ENCODE data around the gene RAB37.

RAB37 gene

DNA sequence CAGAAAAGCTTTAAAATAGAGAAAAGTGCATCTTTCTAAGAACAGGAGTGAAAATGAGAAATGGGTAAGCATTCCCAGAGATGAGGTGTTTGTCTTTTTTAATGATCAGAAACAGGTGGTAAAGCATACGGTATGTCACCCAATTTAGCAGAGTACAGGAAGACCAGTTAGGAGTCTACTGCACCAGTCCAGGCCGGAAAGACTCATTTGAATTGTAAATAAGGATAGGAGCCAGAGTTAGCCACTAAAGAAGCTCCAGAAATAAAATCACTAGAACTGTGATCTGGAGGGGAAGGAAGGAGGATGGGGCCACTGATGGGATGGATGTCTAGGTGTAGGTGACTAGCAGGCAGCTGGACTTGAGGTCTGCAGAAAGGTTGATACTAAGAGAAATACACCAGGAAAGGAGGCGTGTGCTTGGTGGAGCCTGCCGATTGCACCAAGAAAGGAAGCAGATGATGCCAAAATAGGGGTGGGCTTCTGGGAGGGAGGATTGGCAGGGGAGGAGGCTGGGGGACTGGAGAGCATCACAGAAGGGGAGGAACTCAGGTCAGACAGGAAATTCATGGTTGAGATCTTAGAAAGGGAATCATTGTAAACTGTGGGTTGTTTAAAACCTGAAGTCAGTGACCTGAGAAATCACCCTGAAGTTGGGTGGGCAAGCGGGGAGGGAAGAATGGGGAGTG, 47.2 kb downstream of the RAB37 start:
- H3K27ac ChIP-seq: no peak overlapping the region
- no peak for DNase-seq (ENCODE audit: low spot score)
- TF ChIP-seq, protein P1, sequence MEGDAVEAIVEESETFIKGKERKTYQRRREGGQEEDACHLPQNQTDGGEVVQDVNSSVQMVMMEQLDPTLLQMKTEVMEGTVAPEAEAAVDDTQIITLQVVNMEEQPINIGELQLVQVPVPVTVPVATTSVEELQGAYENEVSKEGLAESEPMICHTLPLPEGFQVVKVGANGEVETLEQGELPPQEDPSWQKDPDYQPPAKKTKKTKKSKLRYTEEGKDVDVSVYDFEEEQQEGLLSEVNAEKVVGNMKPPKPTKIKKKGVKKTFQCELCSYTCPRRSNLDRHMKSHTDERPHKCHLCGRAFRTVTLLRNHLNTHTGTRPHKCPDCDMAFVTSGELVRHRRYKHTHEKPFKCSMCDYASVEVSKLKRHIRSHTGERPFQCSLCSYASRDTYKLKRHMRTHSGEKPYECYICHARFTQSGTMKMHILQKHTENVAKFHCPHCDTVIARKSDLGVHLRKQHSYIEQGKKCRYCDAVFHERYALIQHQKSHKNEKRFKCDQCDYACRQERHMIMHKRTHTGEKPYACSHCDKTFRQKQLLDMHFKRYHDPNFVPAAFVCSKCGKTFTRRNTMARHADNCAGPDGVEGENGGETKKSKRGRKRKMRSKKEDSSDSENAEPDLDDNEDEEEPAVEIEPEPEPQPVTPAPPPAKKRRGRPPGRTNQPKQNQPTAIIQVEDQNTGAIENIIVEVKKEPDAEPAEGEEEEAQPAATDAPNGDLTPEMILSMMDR (IDR thresholded peaks at IDR 0.05): no peak
- no peak overlapping the region for H3K4me3 ChIP-seq

- DNase-seq (ENCODE audit: low spot score): no peak
- H3K4me3 ChIP-seq: no peak overlapping the region
- TF ChIP-seq, protein P1 (IDR thresholded peaks at IDR 0.05): no peak
- H3K27ac ChIP-seq: no peak overlapping the region
Observed at GRCh38 chr17:74785096-74785980, 48.3 kb downstream of the RAB37 start.

DNA sequence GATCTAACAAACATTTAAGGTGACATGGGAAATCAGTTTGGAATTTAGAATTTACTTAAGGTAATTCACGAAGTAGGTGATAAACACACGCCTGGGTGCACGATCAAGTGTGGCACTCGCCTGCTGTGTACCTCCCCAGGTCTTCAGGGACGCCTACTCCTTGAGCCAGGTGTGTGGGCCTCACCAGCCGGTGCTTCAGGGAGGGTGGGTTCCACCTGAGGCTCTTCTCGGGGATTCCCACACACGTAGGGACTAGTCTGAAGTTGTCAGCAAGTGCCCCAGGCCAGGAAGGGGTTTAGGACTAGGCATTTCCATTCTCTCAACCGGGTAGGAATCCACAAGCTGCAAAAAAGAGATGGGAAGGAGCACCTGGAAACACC, 48.9 kb downstream of the RAB37 start:
- Histone ChIP-seq H3K27ac (no peak overlapping the region), H3K4me3 (no peak overlapping the region)
- TF ChIP-seq, protein P1 (IDR thresholded peaks at IDR 0.05): no peak
- DNase-seq (ENCODE audit: low spot score): no peak

DNA sequence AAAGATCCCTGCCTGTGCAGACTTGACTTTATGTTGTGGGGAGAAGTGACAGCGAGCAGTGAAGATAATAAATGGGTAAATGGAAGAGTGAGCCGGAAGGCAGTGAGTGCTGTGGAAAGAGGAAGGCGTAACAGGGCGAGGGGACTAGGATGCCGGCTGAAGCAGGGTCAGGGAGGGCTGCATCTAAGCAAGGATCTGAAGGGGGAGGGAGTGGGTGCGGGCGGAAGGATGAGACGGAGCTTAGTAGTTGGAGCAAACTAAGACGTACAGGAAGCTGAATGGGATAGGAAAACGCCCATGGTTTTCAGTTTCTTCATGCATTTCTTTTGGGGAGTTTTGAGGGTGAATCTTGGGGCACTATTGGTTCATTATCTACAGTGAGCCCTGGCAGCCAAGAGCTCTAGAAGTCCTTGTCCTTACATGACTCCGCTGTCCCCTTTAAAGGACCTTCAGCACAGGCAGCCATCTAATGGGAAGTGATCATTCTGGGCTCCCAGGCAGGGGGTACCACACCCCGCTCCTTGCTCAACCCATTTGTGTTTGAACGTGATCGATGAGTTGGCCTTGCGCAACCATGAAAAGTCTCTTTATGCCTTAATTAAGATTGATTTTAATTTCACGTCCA, 49.5 kb downstream of the RAB37 start:
- DNase-seq (ENCODE audit: low spot score): no peak

GRCh38 chr17:74790161-74791058, 53.4 kb downstream of the RAB37 start:
- TF ChIP-seq, protein P1 (IDR thresholded peaks at IDR 0.05): no peak
- H3K27ac ChIP-seq: no peak overlapping the region
- H3K4me3 ChIP-seq: no peak overlapping the region
- DNase-seq (ENCODE audit: low spot score): no peak

More for the DNA sequence above, 49.5 kb downstream of the RAB37 start:
- H3K27ac ChIP-seq: peak overlapping the region in 1 of 2 donors; percentile 41
- TF ChIP-seq, protein P1 (IDR thresholded peaks at IDR 0.05): no peak
- H3K4me3 ChIP-seq: no peak overlapping the region

DNA sequence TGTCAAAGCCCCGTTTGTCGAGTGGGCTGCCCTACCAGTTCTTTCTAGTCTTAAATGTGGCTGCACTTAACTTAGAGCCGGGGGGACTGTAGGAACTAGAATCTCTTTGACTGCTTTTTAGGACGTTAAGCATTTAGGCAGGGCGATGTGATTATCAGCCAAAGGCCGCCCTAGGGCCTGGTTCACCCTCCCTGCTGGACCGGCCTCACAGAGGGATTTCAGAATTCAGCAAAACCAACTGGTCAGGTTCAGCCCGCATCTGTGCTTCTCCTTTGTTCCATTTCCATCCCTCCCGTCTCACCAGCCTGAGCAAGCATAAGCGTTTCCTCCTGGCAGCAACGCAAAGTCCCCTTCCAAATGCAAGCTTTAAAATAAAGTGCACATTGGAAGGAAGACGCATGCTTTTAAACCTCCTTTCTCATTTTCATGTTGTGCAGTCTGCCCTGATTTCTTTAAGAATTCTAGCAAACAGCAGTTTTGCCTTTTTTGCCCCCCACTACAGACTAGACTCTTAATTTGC, 55.6 kb downstream of the RAB37 start:
- DNase-seq (ENCODE audit: low spot score): no peak
- Histone ChIP-seq H3K27ac (no peak overlapping the region), H3K4me3 (no peak overlapping the region)
- TF ChIP-seq, protein P1 (IDR thresholded peaks at IDR 0.05): no peak

All from coronary artery (tissue), 2 donors.